ENCODE measurements around the gene RHOXF2B. TPM values are rescaled to one million over a fixed set of nuclear protein-coding genes. Genes with fewer than 3 reads are reported as not detected.

Gene RHOXF2B
- total and polyA plus RNA-seq, 2 of the 4 experiments (the other 2 are of a cell fraction), result not detected

DNA sequence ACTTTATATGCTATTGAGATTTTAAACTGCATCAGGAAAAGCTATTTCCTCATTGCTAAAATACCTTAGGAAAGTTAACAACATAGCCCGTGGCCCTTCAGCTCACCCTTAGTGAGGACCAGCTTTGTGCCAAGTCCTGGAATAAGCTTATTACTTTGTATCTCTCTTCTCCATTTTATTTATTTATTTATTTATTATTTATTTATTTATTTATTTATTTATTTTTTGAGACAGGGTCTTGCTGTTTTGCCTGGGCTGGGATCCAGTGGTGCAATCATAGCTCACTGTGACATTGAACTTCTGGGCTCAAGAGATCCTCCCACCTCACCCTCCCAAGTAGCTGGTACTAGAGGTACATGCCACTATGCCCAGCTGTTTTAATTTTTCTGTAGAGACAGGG is 31.9 kb upstream of the RHOXF2B start:
- H3K18ac ChIP-seq (ENCODE audit: low read depth, low read length), result no peak overlapping the region
- H2BK120ac ChIP-seq (ENCODE audit: low read depth, low read length), result no peak overlapping the region
- H2BK15ac ChIP-seq (ENCODE audit: low read depth, low read length), result no peak overlapping the region
- no TSS peak for BruUV-seq (replicated peaks)
- no peak overlapping the region for H3K9ac ChIP-seq (ENCODE audit: low read depth, low read length)
- H2AFZ ChIP-seq (replicated peaks; ENCODE audit: low read length, poor library complexity), result no peak overlapping the region
- CTCF ChIA-PET, result no interaction called here
- no peak overlapping the region for H3K4me3 ChIP-seq (ENCODE audit: insufficient read depth, low read depth, low read length)
- no peak overlapping the region for H2BK20ac ChIP-seq (ENCODE audit: low read depth, low read length)
- no peaks in the 10 kb centered on the region for H4K20me1 ChIP-seq (ENCODE audit: insufficient read depth, low read length)
- no peak for ATAC-seq (ENCODE audit: low read depth)
- dilution Hi-C loops (cut with HindIII; ENCODE audit: low sequenced_read_pairs, unreplicated experiment) (no loop called here), in situ Hi-C loops (cut with MboI; ENCODE audit: low sequenced_read_pairs) (loop anchor here (25.0 kb wide), 1 partner anchor 128 kb away; no protein-coding TSS in a partner anchor), intact Hi-C loops (cut with micrococcal nuclease) (no loop called here)
- H4K91ac ChIP-seq (ENCODE audit: insufficient read depth, low read depth, low read length), result no peak overlapping the region
- TF ChIP-seq POLR2A (IDR thresholded peaks at IDR 0.05; ENCODE audit: low read depth, low read length) (no peak), MAZ (IDR thresholded peaks at IDR 0.05; ENCODE audit: borderline replicate concordance, low read depth, low read length) (no peak), CHD1 (IDR thresholded peaks at IDR 0.05; ENCODE audit: low read depth, low read length) (no peak), NFE2L2 (IDR thresholded peaks at IDR 0.05; ENCODE audit: low read depth, low read length) (no peak), ELK1 (IDR thresholded peaks at IDR 0.05; ENCODE audit: borderline replicate concordance, low read depth, low read length) (no peak), RCOR1 (IDR thresholded peaks at IDR 0.05; ENCODE audit: insufficient replicate concordance, low read length) (no peak), FOS (IDR thresholded peaks at IDR 0.05; ENCODE audit: low read depth, low read length) (no peak), BHLHE40 (IDR thresholded peaks at IDR 0.05; ENCODE audit: low read depth, low read length) (no peak), RAD21 (IDR thresholded peaks at IDR 0.05; ENCODE audit: low read length) (no peak), MXI1 (IDR thresholded peaks at IDR 0.05; ENCODE audit: borderline replicate concordance, low read depth, low read length) (no peak), SMC3 (IDR thresholded peaks at IDR 0.05; ENCODE audit: low read depth, low read length) (no peak)
- TF ChIP-seq, protein P1, sequence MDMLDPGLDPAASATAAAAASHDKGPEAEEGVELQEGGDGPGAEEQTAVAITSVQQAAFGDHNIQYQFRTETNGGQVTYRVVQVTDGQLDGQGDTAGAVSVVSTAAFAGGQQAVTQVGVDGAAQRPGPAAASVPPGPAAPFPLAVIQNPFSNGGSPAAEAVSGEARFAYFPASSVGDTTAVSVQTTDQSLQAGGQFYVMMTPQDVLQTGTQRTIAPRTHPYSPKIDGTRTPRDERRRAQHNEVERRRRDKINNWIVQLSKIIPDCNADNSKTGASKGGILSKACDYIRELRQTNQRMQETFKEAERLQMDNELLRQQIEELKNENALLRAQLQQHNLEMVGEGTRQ (IDR thresholded peaks at IDR 0.05; ENCODE audit: low read depth, low read length), result no peak
- no peak overlapping the region for H3K56ac ChIP-seq (ENCODE audit: extremely low read depth, insufficient read depth, low read length)
- no peaks in the 10 kb centered on the region for H3K9me3 ChIP-seq (ENCODE audit: control insufficient read depth, insufficient read depth, low read length)
- H4K8ac ChIP-seq (ENCODE audit: low read depth in 2 of 2, low read length in 2 of 2), result no peak overlapping the region
- no peak overlapping the region for H2AK9ac ChIP-seq (replicated peaks; ENCODE audit: low read depth, low read length, poor library complexity)
- no peaks in the 10 kb centered on the region for H3K9me1 ChIP-seq (ENCODE audit: insufficient read depth, low read length)
- no peak overlapping the region for H4K5ac ChIP-seq (ENCODE audit: low read depth, low read length)
- H3K23ac ChIP-seq (ENCODE audit: low read depth, low read length), result no peak overlapping the region
- no peak overlapping the region for H2BK5ac ChIP-seq (ENCODE audit: low read depth, low read length, poor library complexity, severe bottlenecking)
- H3K36me3 ChIP-seq (ENCODE audit: control insufficient read depth, insufficient read depth, low read length), result no peaks in the 10 kb centered on the region
- no peaks in the 10 kb centered on the region for H3K4me1 ChIP-seq (ENCODE audit: control insufficient read depth, insufficient read depth, low read length)
- H3K79me1 ChIP-seq (ENCODE audit: low read depth in 1 of 2, low read length in 2 of 2), result no peaks in the 10 kb centered on the region
- POLR2A ChIA-PET (ENCODE audit: unreplicated experiment), result no interaction called here
- no CpG with 5 or more reads among the region's 1 CpG for WGBS, 2 experiments (ENCODE audit: extremely low coverage in 2 of 2, insufficient read length in 1 of 2)
- H3K27me3 ChIP-seq (ENCODE audit: control insufficient read depth, insufficient read depth, low read length), result no peaks in the 10 kb centered on the region
- DNase-seq, result no peak
- H3K4ac ChIP-seq (ENCODE audit: low read depth, low read length), result no peak overlapping the region
- H3K14ac ChIP-seq (replicated peaks; ENCODE audit: low read depth, low read length), result no peak overlapping the region
- H2AK5ac ChIP-seq (ENCODE audit: low read depth, low read length), result no peak overlapping the region
- no peak overlapping the region for H3K27ac ChIP-seq (ENCODE audit: insufficient read depth, low read length)
- H3K4me2 ChIP-seq (ENCODE audit: low read depth, low read length), result no peak overlapping the region

Data from IMR-90 (cell line).